Inferior parietal cortex (tissue), 1 donor: Measurements from ENCODE around the gene SIN3B.
"Not testable (repeated sequence)": the region's sequence is repeated elsewhere in the genome, so short reads cannot be mapped to it uniquely, and the experiment has no call there.

Experiments used
- DNase-seq: peaks from one replicate; pipeline ENCODE4 v3.0.0-alpha.2; 2016; ENCODE audit errors: extremely low spot score

SIN3B gene

DNA sequence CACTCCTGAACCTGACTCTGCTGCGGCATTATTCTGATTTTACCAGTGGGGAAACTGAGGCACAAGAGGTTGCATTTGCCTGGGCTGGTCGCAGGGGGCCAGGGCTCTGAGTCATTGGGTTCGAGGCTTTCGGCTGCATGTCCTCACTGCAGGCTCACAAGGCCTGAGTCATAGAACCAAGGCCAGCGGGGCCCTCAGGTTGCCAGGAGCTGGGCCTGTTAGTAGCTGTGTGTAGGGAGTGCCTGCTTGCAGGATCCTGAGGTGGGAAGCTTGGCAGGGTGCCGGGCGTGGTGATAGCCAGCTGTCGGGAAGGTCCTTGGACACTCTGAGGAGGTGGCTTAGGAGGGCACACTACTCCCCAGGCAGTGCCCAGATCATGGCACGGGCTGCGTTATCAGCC, 38.0 kb downstream of the SIN3B start:
- no peak for DNase-seq

DNA sequence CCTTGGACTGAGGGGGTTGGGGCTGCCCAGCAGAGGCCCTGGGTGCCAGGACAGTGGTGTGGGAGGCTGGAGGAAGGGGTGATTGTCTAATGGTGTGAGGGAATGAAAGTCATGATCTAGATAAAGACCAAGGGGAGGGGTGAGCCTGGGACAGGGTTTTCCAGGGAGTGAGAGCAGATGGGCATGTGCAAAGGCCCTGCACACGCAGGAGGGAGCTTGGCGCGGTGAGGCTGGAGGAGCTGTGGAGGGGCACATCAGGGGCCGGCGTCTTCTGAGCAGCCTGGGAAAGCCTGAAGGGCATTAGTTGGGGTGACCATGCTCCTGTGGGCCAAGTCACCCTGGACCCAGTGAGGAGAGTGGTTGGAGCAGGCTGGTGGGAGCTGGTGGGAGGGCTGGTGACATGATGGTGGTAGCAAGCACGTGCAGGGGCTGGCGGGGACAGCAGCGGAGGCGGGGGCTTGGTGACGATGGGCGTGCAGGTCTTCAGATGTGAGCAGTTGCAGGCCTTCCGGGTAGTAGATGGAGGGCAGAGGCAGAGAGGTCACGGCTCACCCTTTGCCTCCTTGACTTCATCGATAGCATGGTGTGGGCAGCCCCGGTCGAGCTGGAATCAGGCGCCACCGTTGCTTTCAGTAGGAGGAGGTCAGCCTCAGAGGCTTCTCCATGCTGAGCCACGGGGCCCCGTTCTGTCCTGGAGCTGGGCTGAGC, 39.4 kb downstream of the SIN3B start:
- no peak for DNase-seq

DNA sequence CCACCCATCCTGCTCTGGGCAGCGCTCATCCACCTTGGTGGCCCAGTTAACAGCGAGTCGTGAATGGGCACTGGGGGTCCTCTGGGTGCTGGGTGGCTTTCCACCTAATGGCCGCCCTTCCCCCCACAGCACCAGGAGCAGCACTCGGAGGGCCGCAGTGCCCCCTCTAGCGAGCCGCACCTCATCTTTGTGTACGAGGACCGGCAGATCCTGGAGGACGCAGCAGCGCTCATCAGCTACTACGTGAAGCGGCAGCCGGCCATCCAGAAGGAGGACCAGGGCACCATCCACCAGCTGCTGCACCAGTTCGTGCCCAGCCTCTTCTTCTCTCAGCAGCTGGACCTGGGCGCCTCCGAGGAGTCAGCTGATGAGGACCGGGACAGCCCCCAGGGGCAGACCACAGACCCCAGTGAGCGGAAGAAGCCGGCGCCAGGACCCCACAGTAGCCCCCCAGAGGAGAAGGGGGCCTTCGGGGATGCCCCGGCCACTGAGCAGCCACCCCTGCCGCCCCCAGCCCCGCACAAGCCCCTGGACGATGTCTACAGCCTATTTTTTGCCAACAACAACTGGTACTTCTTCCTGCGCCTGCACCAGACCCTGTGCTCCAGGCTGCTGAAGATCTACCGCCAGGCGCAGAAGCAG, 40.3 kb downstream of the SIN3B start:
- no peak for DNase-seq

DNA sequence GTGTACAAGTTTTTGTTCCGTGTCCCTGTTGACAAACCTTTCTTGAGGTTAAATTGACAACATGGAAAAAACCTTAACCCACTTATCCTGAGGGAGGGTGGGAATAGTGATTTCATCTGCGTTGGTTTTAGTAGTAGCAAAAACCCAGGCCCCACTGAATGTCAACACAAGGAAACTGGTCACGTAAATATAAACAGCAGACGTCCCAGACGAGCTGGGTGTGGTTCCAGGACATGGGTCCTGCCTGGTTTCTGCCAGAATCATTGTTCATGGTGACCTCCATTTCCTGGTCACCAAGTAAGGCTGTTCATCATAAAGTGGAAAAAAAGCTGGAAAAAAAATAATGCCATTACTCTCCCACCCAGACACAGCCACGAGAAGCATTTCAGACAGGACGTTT, 42.7 kb downstream of the SIN3B start:
- no peak for DNase-seq

DNA sequence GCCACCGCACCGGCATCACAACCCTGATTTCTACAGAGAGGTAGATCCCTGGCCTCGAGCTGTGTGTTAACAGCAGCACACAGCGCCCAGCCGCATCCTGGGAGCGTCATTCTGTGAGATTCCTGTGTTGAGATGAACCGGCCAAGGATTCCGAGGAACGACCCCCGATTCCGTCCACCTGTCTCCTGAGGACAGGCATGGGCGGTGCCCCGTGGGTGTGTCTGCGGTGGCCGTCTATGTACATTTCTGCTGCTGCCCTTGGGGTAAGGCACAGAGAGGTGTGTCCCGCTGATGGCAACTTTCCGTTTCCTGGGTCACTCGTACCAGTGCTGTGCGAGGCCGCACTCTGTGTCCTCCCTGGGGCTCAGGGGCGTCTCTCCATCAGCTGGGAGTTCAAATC, 43.5 kb downstream of the SIN3B start:
- DNase-seq: no peak

DNA sequence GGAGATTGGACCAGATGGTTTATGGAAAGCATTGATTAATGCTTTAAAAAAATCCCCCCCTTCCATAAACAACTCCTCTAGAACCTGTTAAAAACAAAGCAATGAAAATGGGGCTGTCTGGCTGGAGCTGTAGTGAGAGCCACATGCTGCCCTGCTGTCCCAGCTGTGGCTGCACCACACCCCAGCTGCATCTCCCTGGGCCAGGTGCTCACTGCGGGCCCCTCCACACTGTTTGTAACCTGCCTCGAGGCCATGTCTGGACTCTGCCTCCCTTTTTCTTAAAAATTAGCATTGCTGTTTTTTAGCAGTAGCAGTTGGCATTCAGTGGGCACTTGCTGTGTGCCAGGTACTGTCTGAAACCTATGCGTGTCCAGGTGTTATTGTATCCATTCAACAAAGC, 44.4 kb downstream of the SIN3B start:
- DNase-seq: no peak

DNA sequence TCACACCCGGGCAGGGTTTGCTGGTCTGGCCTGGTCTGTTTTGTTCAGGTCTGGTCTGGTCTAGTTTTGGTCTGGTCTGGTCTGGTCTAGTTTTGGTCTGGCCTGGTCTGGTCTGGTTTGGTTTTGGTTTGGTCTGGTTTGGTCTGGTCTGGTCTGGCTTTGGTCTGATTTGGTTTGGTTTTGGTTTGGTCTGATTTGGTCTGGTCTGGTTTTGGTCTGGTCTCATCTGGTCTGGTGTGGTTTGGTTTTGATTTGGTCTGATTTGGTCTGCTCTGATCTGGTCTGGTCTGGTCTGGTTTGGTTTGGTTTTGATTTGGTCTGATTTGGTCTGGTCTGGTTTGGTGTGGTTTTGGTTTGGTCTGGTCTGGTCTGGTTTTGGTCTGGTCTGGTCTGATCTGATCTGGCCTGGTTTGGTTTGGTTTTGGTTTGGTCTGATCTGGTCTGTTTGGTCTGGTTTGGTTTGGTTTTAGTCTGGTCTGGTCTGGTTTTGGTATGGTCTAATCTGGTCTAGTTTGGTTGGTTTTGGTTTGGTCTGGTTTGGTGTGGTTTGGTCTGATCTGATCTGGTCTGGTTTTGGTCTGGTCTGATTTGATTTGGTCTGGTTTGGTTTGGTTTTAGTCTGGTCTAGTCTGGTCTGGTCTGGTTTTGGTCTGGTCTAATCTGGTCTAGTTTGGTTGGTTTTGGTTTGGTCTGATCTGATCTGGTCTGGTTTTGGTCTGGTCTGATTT, 45.2 kb downstream of the SIN3B start:
- DNase-seq: no peak

DNA sequence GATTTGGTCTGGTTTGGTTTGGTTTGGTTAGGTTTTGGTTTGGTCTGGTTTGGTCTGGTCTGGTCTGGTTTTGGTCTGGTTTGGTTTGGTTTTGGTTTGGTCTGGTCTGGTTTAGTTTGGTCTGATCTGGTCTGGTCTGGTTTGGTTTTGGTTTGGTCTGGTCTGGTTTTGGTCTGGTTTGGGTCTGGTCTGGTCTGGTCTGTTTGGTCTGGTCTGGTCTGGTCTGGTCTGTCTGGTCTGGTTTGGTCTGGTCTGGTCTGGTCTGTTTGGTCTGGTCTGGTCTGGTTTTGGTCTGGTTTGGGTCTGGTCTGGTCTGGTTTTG, 45.7 kb downstream of the SIN3B start:
- not testable (repeated sequence) for DNase-seq

DNA sequence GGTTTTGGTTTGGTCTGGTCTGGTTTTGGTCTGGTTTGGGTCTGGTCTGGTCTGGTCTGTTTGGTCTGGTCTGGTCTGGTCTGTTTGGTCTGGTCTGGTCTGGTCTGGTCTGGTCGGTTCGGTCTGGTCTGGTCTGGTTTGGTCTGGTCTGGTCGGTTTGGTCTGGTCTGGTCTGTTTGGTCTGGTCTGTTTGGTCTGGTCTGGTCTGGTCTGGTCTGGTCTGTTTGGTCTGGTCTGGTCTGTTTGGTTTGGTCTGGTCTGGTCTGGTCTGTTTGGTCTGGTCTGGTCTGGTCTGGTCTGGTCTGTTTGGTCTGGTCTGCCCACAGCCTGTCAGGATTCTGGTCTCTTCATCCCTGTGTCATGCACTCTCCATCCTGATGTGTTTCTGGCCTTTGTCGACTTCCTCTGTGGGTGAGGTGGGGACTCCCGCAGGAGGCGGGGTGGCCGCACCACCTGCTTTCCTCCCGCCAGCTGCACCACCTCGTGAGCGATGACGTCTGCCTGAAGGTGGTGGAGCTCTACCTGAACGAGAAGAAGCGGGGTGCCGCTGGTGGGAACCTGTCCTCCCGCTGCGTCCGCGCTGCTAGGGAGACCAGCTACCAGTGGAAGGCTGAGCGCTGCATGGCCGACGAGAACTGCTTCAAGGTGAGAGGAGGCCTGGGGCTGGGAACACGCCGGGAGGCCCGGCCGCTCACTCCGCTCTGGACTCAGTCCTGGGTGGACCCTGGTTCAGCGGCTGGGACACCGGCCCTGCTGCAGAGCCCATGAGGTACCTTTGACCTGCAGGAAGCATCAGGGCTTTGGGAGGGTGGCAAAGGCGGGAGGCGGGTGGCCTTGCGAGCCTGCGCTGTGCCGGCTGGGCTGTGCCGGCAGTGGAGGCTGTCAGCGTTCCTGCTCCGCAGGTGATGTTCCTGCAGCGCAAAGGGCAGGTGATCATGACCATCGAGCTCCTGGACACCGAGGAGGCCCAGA, 46.7 kb downstream of the SIN3B start:
- DNase-seq: no peak

DNA sequence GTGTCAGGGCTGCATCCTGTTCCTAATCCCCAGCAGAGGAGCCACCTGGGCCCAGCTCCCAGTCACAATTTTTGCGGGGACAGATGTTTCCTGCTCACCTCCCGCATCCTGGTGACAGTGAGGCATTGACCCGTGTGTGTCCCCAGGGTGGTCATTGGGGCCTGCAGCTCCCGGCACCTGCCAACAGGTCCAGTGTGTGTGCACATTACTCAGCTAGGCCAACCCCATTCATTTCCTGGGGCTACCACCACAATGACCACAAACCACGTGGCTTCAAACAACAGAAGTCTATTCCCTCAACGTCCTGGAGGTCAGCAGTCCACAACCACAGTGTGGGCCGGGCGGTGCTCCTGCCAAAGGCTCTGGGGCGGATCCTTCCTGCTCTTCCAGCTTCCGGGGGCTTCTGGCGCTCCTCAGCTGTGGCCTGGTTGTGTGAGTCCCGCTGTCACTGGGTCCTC, 47.7 kb downstream of the SIN3B start:
- no peak for DNase-seq

DNA sequence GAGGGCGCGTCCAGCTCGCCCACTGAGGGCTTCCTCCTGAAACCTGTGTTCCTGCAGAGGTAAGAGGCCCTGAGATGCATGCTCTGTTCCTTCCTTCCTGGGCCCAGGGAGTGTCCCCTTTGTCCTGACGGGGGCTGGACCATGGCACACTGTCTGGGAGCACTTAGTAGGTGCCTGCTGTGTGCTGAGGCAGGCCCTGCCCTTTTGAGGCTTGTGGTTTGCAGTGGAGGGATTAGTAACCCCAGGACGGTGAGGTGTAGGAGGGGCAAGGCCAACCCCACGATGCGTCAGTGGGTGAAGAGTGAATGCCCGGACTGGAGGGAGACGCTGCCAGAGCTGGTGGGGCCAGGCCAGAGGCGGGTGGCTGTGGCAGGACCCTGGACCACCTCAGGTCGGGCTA, 48.4 kb downstream of the SIN3B start:
- DNase-seq: no peak

DNA sequence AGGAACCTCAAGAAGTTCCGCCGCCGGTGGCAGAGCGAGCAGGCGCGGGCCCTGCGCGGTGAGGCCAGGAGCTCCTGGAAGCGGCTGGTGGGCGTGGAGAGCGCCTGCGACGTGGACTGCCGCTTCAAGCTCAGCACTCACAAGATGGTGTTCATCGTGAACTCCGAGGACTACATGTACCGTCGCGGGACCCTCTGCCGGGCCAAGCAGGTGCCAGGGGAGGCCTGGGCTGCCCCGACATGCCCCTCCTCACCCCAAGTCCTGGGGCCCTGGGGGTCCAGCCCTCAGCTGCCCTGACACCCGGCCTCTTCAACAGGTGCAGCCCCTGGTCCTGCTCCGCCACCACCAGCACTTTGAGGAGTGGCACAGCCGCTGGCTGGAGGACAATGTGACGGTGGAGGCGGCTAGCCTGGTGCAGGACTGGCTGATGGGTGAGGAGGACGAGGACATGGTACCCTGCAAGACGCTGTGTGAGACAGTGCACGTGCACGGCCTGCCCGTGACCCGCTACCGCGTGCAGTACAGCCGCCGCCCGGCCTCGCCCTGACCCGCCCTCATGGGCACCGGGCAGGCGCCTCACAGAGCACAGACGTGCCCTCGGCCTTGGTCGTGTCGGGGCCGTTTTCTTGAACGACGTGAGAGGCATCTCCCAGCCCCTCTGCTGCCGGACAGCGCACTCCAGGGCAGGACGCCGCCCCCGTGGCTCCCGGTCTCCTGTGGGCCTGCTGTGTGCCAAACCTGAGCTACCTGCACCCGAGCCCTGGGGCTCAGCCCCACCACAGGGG, 49.2 kb downstream of the SIN3B start:
- no peak for DNase-seq

DNA sequence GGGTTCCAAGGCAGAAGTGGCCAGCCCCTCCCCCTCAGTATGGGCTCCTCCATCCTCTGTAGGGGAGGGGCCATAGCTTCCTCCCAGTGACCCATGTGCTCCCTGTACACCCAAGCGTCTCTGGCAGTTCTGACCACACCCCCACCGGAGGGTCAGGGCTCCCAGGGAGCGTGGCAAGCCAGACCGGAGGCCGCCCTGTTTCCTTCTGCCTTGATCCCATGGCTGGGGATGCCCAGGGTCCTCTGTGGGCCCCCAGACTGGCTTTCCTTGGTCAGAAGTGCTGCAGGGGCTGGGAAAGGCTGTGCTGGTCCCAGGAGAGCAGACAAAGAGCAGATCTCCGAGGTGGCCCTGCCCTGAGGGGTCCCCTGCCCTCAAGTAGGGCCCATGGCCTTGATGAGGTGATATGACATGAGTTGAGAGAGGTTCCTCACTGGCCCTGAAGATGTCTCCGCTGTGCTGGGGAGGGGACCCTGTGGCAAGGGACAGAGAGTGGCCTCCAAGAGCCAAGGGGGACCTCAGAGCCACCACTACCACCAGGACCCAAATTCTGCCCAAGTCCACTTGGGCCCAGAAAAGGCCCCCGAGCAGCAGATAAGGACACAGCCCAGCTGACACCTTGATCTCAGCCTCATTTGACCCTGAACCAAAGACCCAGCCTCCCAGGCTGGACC, 51.8 kb downstream of the SIN3B start:
- DNase-seq: no peak

DNA sequence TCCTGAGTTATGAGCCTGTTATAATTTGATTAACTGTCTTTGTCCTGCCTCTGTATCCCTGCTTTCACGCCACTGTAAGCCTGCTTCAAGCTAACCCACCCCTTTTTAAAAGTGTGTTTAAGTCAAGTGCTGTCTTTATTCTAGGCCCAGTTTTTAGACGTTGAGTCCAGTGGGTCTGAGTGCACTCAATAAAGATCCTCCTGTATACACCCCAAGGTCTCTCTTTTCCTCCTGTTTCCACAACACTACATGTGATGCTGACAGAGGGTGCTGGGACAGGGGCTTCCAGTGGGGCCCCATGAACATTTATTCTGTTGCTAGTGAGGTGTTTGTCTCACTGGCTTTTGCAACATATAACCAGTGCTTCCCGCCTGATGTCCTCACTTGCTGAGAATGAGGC, 52.9 kb downstream of the SIN3B start:
- no peak for DNase-seq

DNA sequence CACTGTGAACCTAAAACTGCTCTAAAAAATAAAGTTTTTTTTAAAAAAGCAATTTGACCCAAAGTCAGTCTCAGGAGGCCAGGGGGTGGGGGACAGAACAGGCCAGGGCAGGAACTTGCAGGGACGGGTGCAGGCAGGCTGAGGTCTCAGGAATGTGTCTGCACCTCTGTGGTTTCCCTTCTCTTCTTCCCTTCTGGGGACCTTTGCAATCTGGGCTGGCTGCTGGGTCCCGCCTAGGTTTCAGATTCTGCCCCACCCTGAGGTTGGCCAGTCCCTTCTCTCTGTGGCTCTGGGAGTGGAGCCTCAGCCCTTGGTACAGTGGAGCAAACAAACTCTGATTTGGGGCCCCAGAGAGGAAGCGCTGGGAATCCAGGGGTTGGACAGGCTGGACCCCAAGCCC, 54.3 kb downstream of the SIN3B start:
- no peak for DNase-seq

DNA sequence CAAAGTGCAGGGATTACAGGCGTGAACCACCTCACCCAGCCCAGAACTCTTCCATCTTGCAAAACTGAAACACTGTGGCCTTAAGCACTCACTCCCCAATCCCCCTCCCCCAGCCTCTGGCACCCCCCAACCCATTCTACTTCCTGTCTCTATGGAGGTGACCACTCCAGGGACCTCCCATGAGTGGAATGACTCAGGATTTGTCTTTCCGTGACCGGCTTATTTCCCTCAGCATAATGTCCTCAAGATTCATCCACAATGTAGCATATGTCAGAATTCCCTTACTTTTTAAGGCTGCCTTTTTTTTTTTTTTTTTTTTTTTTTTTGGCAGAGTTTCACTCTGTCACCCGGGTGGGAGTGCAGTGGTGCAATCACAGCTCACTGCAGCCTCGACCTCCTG, 56.0 kb downstream of the SIN3B start:
- DNase-seq: no peak

DNA sequence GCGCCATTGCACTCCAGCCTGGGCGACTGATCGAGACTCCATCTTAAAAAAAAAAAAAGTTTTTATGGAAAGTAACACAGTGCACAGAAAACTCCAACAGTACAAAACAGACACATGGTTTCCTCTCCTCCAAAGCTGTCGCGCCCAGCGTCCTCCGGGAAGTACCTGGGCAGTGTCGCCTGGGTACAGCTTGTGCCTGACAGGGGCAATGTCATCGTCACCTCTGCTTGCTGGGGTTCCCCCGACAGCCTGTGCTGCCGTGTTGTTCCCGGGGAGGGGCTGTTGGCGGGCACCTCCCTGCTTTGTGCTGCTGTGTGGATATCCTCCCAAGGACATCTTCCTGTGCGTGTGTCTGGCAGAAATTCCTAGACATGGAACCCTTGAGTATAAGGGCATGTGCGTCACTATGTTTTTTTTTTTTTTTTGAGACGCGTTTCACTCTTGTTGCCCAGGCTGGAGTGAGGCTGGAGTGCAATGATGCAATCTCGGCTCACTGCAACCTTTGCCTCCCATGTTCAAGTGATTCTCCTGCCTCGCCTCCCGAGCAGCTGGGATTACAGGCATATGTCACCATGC, 57.2 kb downstream of the SIN3B start:
- no peak for DNase-seq

DNA sequence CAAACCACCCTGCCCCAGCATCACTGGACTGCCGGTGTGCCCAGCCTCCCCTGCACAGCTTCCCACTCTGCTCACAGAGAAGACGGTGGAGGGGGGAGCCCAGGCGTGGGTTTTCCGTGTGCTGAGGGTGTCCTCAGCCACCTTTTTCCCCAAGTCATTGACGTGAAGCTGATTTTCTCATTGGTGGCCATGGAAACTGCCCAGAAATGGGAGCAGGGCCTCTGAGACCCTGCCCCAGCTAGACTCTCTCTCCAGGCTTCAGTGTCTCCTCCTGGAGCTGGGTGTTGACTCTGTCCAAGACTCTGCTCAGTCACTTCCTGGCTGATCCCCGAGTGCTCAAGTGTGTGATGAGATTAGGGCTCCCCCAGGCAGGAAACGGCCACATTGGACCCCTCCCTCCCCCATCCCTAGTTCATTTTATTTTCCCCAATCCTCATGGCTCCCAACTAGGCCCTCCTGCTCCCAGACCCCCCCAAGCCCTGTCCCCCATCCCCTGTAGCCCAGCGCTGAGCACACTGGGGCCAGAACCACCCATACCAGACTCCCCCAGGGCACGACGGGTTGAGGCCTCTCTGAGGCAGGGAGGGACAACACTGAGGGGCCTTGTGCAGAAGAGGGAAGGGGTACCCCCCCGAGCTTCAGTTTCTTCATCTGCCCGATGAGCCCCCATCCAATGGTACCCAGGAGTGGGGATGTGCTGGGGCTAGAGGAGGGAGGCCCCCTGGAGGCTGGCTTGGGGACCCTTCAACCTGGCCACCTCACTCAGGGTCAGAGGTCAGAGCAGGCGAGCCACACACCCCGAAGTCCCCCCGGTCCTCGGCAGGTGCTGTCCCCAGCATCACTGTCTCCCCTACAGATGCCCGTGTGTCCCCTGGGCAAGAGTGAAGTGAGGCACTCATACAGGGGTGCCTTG, 58.4 kb downstream of the SIN3B start:
- DNase-seq: no peak
